NCI-H2196 treated with DMSO at 0.1 percent for 48 hours (cell line): ENCODE measurements around the gene ADGRG1.
"Not testable (repeated sequence)": the region's sequence is repeated elsewhere in the genome, so short reads cannot be mapped to it uniquely, and the experiment has no call there.

ENCODE experiments used
- DNase-seq: peaks from one replicate; lab custom pipeline; 2025; ENCODE audit not compliant: unreplicated experiment; lab: John Stamatoyannopoulos, UW

The ADGRG1 gene

GRCh38 chr16:57666353-57667047 lies 38.1 kb downstream of the ADGRG1 start:
- no peak for DNase-seq

GRCh38 chr16:57667048-57667525 lies 38.7 kb downstream of the ADGRG1 start:
- DNase-seq = no peak

- no peak for DNase-seq
These were observed 39.3 kb downstream of the ADGRG1 start for GRCh38 chr16:57667526-57668262.

GRCh38 chr16:57668263-57668571 lies 39.8 kb downstream of the ADGRG1 start, which contains the start of gene ADGRG3:
Gene ADGRG3, plus strand, starts transcription at chr16:57668306. Its CDS starts 42 bp downstream, at chr16:57668348.
- no peak for DNase-seq

- DNase-seq = no peak
These were observed 40.4 kb downstream of the ADGRG1 start for GRCh38 chr16:57668630-57669475.

- no peak for DNase-seq
These were observed 41.2 kb downstream of the ADGRG1 start for GRCh38 chr16:57669476-57670162.

- DNase-seq = no peak
These were observed 41.8 kb downstream of the ADGRG1 start for GRCh38 chr16:57670196-57670595.

GRCh38 chr16:57671451-57671850 lies 43.0 kb downstream of the ADGRG1 start:
- not testable (repeated sequence) for DNase-seq

GRCh38 chr16:57672416-57672815 lies 44.0 kb downstream of the ADGRG1 start:
- no peak for DNase-seq

- no peak for DNase-seq
These were observed 44.4 kb downstream of the ADGRG1 start for GRCh38 chr16:57672824-57673223.

- DNase-seq = no peak
These were observed 47.5 kb downstream of the ADGRG1 start for GRCh38 chr16:57675741-57676551.

GRCh38 chr16:57676553-57677085 lies 48.2 kb downstream of the ADGRG1 start:
- DNase-seq = no peak

GRCh38 chr16:57677622-57678369 lies 49.4 kb downstream of the ADGRG1 start:
- no peak for DNase-seq

GRCh38 chr16:57679016-57679415 lies 50.6 kb downstream of the ADGRG1 start:
- no peak for DNase-seq

GRCh38 chr16:57679767-57680482 lies 51.5 kb downstream of the ADGRG1 start:
- DNase-seq = no peak

- no peak for DNase-seq
These were observed 52.5 kb downstream of the ADGRG1 start for GRCh38 chr16:57680842-57681375.

GRCh38 chr16:57681950-57682728 lies 53.7 kb downstream of the ADGRG1 start:
- no peak for DNase-seq
